ENCODE data around the gene UBE2V1.
"Not testable (repeated sequence)": the region's sequence is repeated elsewhere in the genome, so short reads cannot be mapped to it uniquely, and the experiment has no call there.

Gene UBE2V1

DNA sequence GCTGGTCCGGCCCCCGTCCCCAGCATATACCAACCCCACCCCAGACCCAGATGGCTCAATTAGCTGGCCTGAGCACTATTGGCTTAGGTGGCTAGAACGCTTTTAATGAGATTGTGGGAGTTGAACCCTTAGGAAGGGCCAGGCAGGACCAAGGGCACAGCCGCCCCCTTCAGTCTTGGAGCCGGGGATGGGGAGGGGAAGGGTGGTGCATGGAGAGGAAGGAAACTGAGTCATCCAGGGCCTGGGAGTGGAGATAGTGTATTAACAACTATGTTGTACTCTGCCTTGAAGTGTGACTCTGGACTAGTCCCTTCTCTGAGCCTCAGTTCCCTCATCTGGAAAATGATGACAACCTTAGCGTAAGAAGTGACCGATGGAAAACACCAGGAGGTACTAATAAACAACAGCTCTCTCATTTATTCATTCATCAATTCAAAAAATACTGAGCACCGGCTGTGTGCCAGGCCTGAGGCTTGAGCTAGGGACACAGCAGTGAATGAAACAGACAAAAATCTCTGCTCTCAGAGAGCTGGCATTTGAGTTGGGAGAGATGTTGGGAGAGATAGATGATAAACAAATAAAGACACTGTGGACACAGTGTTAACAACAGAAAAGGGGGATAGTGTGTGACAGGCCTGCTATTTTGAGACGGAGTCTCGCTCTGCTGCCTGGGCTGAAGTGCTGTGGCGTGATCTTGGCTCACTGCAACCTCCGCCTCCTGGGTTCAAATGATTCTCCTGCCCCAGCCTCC lies 29.0 kb upstream of the UBE2V1 start:
- no peak overlapping the region for H3K4me3 ChIP-seq (ENCODE audit: low read depth, low read length)
- TF ChIP-seq, protein P1, sequence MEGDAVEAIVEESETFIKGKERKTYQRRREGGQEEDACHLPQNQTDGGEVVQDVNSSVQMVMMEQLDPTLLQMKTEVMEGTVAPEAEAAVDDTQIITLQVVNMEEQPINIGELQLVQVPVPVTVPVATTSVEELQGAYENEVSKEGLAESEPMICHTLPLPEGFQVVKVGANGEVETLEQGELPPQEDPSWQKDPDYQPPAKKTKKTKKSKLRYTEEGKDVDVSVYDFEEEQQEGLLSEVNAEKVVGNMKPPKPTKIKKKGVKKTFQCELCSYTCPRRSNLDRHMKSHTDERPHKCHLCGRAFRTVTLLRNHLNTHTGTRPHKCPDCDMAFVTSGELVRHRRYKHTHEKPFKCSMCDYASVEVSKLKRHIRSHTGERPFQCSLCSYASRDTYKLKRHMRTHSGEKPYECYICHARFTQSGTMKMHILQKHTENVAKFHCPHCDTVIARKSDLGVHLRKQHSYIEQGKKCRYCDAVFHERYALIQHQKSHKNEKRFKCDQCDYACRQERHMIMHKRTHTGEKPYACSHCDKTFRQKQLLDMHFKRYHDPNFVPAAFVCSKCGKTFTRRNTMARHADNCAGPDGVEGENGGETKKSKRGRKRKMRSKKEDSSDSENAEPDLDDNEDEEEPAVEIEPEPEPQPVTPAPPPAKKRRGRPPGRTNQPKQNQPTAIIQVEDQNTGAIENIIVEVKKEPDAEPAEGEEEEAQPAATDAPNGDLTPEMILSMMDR (conservative IDR thresholded peaks at IDR 0.05; ENCODE audit: low read depth, low read length): no peak
- no peak for DNase-seq (ENCODE audit: low read depth)

DNA sequence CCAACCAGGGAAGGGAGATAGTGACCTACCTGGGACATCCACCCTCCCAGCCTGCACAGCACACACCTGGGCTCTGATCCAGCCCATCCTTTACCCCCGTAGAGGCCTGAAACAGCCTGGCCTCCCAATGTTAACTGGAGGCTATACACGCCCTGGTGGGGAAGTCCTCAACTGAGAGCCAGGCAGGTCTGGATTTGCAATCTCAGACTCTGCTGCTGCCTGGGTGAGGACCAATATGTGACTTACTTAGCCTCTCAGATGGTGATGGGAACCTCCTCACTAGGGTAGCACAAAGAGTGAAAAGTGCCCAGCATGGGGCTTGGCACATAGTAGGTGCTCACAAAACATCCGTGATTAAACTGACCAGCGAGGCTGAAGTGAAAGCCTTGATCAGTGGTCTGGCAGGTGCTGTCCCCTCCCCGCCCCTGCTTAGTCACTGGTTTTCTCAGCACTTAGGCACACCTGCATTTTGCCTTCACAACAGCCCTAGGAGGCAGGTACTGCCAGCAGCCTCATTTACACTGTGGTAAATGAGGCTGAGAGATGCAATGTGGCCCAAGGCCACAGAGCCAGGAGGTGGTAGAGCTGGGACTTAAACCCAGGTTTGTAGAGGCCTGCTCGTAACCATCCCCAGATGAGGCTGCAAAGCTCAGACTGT lies 28.2 kb upstream of the UBE2V1 start:
- TF ChIP-seq, protein P1 (conservative IDR thresholded peaks at IDR 0.05; ENCODE audit: low read depth, low read length): no peak
- no peak overlapping the region for H3K4me3 ChIP-seq (ENCODE audit: low read depth, low read length)
- no peak for DNase-seq (ENCODE audit: low read depth)

DNA sequence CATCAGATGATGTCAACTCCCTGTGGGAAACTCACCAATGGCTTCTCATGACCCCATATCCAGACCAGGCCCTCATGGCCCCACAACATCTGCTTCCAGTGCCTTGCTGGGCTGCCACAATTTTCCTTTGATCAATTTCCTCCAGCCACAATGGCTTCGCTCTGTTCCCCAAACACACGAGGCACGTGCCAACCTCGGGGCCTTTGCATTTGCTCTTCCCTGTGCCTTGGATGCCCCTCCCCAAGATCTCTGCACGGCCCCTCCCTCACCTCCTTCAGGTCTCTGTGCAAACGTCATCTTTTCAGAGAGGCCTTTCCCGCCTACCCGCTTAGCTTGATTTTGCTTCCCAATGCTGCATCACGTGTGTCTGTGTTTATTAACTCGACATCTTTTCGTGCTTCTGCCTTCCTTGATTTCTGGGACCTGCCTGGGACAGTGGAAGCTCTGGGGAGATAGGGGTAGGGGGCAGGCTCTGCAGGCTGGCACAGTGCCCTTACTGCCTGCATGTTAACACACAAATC lies 27.4 kb upstream of the UBE2V1 start:
- DNase-seq (ENCODE audit: low read depth): no peak
- TF ChIP-seq, protein P1 (conservative IDR thresholded peaks at IDR 0.05; ENCODE audit: low read depth, low read length): no peak
- H3K4me3 ChIP-seq (ENCODE audit: low read depth, low read length): no peak overlapping the region

DNA sequence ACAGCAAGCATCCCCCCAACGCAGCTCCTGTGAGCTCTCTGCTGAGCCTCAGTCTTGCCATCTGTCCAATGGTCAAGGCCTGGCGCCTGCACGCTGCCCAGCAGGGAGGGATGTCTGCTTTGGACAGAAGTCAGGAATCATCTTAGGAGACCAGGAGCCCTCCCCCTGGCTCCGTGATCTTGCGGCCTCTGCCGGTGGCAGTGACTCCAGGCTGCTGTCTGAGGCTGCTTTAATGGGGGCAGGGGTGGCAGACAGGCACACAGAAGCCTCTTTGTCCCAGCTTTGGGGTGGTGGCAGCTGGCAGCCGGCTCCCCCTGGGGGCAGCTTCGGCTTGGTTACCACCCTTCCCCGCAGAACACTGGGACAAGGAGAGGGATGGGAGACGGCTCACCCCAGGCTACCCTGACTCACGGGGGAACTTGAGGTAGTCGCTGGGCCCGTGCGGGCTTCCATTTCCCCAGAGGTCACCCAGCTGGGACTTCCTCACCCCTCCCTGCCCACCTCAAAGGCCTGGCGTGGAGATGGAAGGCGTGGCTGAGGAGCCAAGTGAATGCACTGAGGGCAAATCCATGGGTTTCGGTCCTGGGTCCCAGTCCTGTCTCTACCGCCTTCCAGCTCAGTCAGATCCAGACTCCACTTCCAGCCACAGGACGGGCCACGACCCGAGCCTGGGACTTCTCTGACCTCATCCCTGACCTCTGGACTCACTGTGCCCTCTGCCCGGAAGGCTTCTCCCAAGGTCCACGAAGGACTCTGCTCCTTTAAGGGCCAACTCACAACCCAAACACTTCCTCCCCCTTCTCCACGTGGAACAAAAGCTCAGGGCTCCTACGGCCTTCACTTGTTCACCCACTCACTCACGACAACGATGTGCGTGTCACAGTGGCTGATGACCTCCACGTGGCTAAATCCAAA lies 25.8 kb upstream of the UBE2V1 start:
- no peak overlapping the region for H3K4me3 ChIP-seq (ENCODE audit: low read depth, low read length)
- TF ChIP-seq, protein P1 (conservative IDR thresholded peaks at IDR 0.05; ENCODE audit: low read depth, low read length): peak; percentile 13
- DNase-seq (ENCODE audit: low read depth): no peak

DNA sequence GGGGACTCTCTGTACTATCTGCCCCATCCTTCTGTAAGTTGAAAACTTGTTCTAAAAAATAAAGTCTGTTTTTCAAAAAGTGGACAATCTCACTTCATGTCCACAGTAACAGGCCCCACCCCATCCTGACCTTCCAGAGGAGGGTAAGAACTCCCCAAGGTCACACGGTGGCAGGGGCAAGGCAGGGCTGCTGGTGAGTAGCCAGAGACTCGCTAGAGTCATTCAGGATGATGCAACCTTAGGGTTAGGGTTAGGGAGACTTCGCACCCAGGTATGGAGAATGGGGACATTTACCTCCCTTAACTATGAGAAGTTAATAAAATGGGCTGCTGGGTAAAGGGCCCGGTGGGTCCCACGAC lies 25.1 kb upstream of the UBE2V1 start:
- DNase-seq (ENCODE audit: low read depth): no peak
- TF ChIP-seq, protein P1 (conservative IDR thresholded peaks at IDR 0.05; ENCODE audit: low read depth, low read length): no peak
- no peak overlapping the region for H3K4me3 ChIP-seq (ENCODE audit: low read depth, low read length)

DNA sequence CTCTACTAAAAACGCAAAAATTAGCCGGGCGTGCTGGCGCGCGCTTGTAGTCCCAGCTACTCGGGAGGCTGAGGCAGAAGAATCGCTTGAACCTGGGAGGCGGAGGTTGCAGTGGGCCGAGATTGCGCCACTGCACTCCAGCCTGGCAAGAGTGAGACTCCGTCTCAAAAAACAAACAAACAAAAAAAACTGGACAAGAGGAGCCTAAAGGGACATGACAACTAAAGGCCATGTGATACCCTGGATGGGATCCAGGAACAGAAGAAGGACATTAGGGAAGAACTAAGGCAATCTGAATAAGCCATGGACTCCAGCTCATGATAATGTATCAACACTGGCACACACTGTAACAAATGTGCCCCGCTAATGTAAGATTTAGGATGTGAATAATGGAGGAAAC lies 24.8 kb upstream of the UBE2V1 start:
- not testable (repeated sequence) for H3K4me3 ChIP-seq (ENCODE audit: low read depth, low read length)
- peak; percentile 43 for DNase-seq (ENCODE audit: low read depth)

Data from choroid plexus epithelial cell (primary cell).